ENCODE results near the gene ZDHHC14. TPM values are rescaled to one million over a fixed set of nuclear protein-coding genes. Genes with fewer than 3 reads are reported as not detected.

ZDHHC14 gene
- total RNA-seq, 1 donor from 2014 or later = 5.5 TPM

- no peak for DNase-seq
Observed at GRCh38 chr6:157721830-157722229, 340.8 kb downstream of the ZDHHC14 start.

DNA sequence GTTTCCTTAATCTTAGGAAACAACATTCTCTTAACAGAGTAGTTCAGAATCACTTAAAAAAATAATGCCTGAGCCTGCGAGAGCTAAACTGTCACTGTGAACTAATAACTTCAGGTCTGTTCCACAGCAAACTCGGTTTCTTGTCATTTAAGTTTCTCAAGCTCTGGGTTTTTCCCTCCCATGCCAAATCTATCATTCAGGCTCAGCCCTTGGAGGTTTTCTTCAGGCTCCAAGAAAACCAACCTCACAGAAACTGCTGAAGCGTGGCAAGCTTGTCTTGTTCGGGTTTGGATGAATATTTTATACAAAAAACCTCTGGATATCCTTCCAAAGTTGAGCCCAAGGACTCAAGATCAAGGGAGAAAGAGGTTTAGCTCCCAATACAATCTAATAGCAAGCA lies 342.4 kb downstream of the ZDHHC14 start:
- no peak for DNase-seq

DNA sequence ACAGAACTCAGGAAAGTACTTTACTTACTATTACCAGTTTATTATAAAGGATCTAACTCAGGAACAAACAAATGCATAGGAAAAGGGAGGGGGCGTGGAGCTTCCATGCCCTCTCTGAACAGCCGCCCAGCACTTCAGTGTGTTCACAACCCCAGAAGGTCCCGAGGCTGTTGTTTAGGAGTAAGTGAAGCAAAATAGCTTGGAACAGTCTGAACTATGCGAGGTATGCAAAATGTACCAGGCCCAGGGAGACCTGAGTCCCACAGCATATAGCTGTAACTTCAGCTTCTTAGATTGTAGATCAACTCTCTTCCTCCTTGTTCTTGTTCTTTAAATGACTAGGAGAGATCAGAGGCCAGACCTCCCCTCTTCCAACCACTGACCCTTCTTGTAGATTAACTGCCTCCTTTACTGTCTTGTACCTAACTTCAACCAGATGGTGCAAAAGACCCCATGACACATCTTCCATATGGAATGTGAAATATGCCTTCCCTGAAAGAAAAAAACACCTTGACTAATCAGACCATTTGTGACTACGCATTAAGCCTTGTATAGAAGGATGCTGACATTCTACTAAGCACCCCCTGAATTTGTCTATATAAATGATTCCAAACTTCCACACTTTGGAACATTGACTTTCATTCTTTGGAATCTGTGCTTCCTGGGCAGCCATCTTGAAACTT lies 343.3 kb downstream of the ZDHHC14 start:
- DNase-seq = no peak

DNA sequence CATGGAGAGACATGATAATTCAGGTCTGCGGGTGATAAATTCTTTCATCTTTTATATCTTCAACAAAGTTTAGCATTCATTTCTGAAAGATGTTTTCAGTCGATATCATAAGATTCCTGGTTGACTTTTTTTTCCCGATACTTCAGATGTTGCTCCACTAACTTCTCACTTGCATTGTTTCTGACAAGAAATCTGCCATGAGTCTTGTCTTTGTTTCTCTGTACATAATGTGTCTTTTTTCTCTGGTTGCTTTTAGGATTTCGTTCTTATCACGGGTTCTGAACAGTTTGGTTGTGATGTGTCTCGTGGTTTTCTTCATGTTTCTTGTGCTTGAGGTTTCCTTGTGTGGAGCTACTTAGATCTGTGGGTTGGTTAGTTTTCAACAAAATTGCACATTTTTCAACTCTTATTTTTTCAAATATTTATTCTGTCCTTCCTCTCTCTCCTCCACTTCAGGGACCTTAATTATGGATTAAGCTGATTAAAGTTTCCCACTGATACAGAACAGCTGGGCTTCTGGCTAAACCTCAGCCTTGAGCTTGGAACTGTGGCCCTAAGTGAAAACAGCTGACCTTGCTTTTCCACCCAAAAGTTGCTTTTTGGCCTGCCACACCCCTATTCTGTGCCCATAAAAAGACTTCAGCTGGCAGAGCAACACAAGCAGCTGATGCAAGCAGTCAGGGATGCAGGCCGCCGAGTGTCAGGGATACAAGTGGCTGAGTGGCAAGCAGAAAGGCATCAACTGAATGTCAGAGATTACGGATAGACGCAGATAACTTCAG lies 344.2 kb downstream of the ZDHHC14 start:
- no peak for DNase-seq

DNA sequence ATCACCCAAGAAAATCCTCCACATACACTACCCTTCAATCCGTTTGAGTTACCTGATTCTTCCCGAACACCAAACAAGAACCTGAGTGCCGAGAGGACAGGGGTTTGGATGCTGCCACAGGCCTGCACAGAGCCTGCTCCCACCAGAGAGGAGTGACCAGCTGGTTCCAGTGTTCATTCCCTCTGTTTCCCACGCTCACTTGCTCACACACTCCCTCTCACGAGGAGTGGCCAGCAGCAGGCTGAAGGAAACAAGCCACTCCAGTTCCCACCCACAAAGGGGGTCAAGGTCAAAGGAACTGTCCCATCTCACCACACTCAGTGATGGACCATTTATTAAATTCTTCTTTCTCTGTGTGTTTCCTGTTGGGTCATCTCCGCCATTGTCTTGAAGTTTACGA lies 344.8 kb downstream of the ZDHHC14 start:
- no peak for DNase-seq

DNA sequence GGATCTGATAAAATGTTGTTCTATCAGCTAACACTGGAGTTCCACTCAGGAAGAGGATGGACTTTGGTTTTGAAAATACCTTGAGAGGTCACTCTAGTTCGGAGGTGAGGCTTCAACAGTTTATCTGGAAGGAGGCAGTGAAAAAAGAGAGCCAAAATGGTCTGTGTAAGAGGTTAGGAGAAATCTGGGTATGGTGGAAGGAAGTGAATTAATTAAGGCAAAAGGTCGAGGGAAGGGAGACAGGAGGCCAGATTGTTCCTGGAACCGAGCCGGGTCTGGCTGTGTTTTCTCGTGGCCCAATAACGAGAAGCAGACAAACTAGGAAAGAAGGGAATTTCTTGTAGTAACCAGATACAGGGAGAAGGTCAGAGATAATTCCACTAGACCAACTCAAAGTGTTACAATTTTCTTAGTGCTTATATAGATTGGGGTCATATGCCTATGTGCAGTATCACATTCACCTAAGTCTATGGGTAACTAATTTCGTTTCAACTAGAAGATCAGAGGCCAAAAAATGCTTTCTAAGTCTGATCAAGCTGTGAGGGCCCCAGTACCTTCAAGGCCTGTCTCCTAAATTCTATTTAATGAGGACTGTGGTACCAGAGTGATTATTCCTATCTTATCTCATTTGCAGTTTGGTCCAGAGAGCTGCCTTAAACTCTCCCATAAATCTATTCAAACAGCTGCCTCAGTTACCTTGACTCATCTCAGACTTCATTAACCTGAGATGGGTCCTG lies 346.1 kb downstream of the ZDHHC14 start:
- no peak for DNase-seq

Small RNA genes lying within 50 kb of the gene (small RNA-seq; reads per million reads assigned to genes)
- gene MIR3692 (ENCODE audit: low replicate concordance) = not detected

Other genes starting within 250 kb of the ZDHHC14 start
- 8.1 TPM for gene TMEM242, start 57.7 kb upstream of the ZDHHC14 start, total RNA-seq